Stimulated activated naive B cell treated with anti-CD40 and anti-IgM and Interleukin-4, amounts not matched to agents 10 μg/mL and 1 μg/mL and 100 μg/mL, for 72 hours (primary cell): Measurements from ENCODE around the gene EEPD1.

Experiments
- ATAC-seq, 2 donors: fragments of 150-1000 bp; cut with Tn5 transposase; replicated peaks; 2 replicates each; pipeline ENCODE4 v1.10.0; 2021; ENCODE audit warnings: moderate library complexity in 1 of 2
- DNase-seq: peaks from one replicate; pipeline ENCODE4 v3.0.0; 2021
- H3K27ac Mint-ChIP-seq: one replicate; pipeline ENCODE4 v1.8.0; 2022; ENCODE audit warnings: mild to moderate bottlenecking, mixed read lengths
- H3K27me3 Mint-ChIP-seq, 2 donors: one replicate each; pipeline ENCODE4 v1.8.0; 2022; ENCODE audit warnings: mixed read lengths in 2 of 2
- H3K36me3 Mint-ChIP-seq, 2 donors: one replicate each; pipeline ENCODE4 v1.8.0; 2022; ENCODE audit warnings: mixed read lengths in 2 of 2, mild to moderate bottlenecking in 1 of 2
- H3K4me1 Mint-ChIP-seq, 2 donors: one replicate each; pipeline ENCODE4 v1.8.0; 2022; ENCODE audit warnings: mixed read lengths in 2 of 2, mild to moderate bottlenecking in 1 of 2
- H3K4me3 Mint-ChIP-seq, 2 donors: one replicate each; pipeline ENCODE4 v1.8.0; 2022; ENCODE audit warnings: mild to moderate bottlenecking in 2 of 2, mixed read lengths in 2 of 2, moderate library complexity in 1 of 2
- H3K9me3 Mint-ChIP-seq, 2 donors: one replicate each; pipeline ENCODE4 v1.8.0; 2022; ENCODE audit warnings: mixed read lengths in 2 of 2, mild to moderate bottlenecking in 1 of 2

Gene EEPD1

DNA sequence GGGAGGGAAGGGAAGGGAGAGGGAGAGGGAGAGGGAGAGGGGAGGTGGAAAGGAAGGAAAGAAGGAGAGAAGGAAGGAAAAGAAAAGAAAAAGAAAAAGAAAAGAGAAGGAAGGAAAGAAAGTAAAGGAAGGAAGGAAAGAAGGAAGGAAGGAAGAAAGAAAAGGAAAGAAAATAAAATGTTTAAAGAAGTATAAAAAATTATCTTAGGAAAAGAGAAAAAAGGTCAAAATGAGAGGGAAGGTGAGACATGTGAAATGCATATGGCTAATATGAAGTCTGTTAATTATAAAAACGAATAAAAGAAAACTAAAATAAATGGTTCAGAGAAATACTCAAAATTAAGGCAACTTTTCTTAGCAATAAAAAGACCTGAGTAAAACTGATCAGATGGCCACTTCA is 190.5 kb downstream of the EEPD1 start:
- Mint-ChIP-seq H3K4me1 (no peaks in the 10 kb centered on the region), H3K27ac (no peak overlapping the region), H3K27me3 (peaks cover 0 to 5% of the 10 kb centered on the region in 2 donors), H3K36me3 (no peaks in the 10 kb centered on the region), H3K9me3 (no peaks in the 10 kb centered on the region), H3K4me3 (no peak overlapping the region)
- no peak for ATAC-seq
- DNase-seq: no peak

DNA sequence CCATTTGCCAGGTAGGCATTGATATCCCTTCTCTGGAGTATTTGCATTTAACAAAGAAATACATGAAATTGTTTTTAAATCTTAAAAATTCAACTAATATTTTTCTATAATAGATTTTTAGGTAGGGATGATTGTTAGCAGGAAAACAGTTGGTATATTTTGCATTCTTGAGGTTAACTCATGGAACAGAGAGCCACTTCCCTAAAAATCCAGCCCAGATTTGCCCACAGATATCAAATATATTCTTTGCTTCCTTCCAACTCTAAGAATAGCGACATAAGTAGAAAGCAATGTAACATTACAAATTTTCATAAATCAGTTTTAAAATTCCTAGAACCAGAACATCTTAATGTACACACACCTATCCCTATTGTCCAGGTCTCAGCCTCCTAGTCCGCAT is 191.6 kb downstream of the EEPD1 start:
- no peaks in the 10 kb centered on the region for H3K4me1 Mint-ChIP-seq
- no peaks in the 10 kb centered on the region for H3K9me3 Mint-ChIP-seq
- H3K4me3 Mint-ChIP-seq: no peak overlapping the region

DNA sequence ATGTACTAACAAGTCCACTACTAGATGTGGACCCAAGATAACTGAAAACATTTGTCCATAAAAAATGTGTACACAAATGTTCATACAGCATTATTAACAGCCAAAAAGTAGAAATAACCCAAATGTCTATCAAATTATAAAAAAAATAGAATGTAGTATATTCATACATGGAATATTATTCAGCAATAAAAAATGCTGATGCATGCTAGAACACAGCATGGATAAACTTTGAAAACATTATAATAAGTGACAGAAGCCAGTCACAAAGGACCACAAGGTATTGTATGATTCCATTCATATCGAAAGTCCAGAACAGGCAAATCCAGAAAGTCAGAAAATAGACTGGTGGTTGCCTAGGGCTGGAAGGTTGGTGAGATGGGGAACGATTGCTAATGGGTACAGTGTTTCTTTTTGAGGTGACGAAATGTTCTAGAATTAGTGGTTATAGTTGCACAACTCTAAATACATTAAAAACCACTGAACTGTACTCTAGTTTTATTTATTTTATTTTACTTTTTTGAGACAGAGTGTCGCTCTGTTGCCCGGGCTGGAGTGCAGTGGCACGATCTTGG is 193.3 kb downstream of the EEPD1 start:
- H3K4me3 Mint-ChIP-seq: no peak overlapping the region
- no peaks in the 10 kb centered on the region for H3K9me3 Mint-ChIP-seq
- no peaks in the 10 kb centered on the region for H3K27me3 Mint-ChIP-seq
- H3K36me3 Mint-ChIP-seq: no peaks in the 10 kb centered on the region
- no peak for DNase-seq
- no peak overlapping the region for H3K27ac Mint-ChIP-seq
- no peak for ATAC-seq
- H3K4me1 Mint-ChIP-seq: no peaks in the 10 kb centered on the region

More for the DNA sequence above, 191.6 kb downstream of the EEPD1 start:
- H3K36me3 Mint-ChIP-seq: no peaks in the 10 kb centered on the region
- peaks cover 0 to 5% of the 10 kb centered on the region in 2 donors for H3K27me3 Mint-ChIP-seq
- ATAC-seq (no peak), DNase-seq (no peak)
- no peak overlapping the region for H3K27ac Mint-ChIP-seq

DNA sequence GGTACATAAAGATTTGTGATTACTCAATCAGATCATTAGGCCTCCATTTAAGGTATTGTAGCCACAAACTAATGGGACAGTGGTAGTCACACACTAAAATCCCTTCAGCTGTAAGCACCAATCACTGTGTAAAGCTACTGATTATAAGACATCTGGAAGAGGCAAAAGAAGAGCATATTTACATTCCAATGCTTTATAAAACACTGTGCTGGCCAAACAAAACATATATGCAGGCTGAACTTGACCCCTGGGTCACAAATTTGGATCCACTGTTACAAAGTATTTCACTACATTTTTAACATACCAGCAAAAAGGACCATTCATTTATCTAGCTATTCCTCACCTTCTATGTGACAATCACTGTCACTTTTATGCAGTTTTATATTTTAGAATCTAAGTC is 195.2 kb downstream of the EEPD1 start:
- no peak overlapping the region for H3K4me3 Mint-ChIP-seq
- no peak for DNase-seq
- H3K4me1 Mint-ChIP-seq: no peaks in the 10 kb centered on the region
- H3K27me3 Mint-ChIP-seq: no peaks in the 10 kb centered on the region
- no peaks in the 10 kb centered on the region for H3K9me3 Mint-ChIP-seq
- no peak for ATAC-seq
- no peaks in the 10 kb centered on the region for H3K36me3 Mint-ChIP-seq
- no peak overlapping the region for H3K27ac Mint-ChIP-seq

DNA sequence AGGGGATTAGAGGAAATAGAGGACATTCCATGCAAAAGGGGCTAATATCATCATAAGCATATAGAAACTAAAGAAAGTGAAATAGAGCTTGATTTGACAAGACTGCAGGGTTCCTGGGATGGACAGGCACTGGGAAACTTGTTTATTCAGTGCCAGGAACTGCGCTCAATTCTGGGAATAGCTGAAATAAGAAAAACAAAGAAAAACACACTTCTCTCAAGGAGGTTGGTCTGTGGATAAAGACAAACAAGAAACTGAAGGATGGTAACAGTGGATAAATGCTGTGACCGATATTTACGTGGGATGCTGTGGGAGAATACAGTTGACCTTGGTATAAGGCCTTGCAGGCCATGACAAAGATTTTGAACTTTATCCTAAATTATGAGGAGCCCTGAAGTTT is 195.7 kb downstream of the EEPD1 start:
- Mint-ChIP-seq H3K27ac (no peak overlapping the region), H3K9me3 (no peaks in the 10 kb centered on the region), H3K36me3 (no peaks in the 10 kb centered on the region), H3K4me1 (no peaks in the 10 kb centered on the region), H3K27me3 (no peaks in the 10 kb centered on the region), H3K4me3 (no peak overlapping the region)
- ATAC-seq (no peak), DNase-seq (no peak)

DNA sequence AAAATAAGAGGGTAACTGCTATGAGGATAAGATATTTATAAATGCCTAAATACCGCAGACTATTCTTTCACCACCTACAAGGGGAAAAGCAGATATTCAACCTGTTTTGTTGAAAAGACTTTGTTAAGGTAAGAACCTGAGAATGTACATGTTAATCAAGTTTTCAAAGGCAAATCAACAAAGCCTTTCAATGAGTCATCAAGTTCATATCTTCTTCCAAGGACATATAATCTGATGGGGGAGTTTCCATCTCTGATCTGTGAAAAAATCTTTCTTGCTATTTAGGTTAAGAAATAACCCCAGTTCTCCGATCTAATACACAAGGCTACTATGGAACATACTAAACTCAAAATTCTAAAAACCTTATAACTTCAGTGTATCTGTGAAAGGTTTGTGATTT is 196.6 kb downstream of the EEPD1 start:
- Mint-ChIP-seq H3K4me3 (no peak overlapping the region), H3K27me3 (no peaks in the 10 kb centered on the region), H3K27ac (no peak overlapping the region), H3K9me3 (no peaks in the 10 kb centered on the region), H3K4me1 (no peaks in the 10 kb centered on the region), H3K36me3 (no peaks in the 10 kb centered on the region)
- no peak for ATAC-seq
- DNase-seq: no peak
